AML-193 (cell line): ENCODE measurements around the gene ADPRH.
"Not testable (repeated sequence)": the region's sequence is repeated elsewhere in the genome, so short reads cannot be mapped to it uniquely, and the experiment has no call there.

ENCODE experiments used
- DNase-seq, 2 experiments: peaks; one replicate each; lab custom pipeline; 2025; lab: John Stamatoyannopoulos, UW

ADPRH gene

GRCh38 chr3:119559441-119559963 is 19.8 kb upstream of the ADPRH start, which contains the start of gene CD80:
CD80 (minus strand) TSS chr3:119559614; CDS start chr3:119557728, 1,886 bp downstream.
- peak; percentile 93 to 94 for DNase-seq

GRCh38 chr3:119560160-119560559 is 19.1 kb upstream of the ADPRH start:
- no peak for DNase-seq

- peak; percentile 80 to 87 for DNase-seq
Measured at GRCh38 chr3:119562307-119562961, 16.9 kb upstream of the ADPRH start.

GRCh38 chr3:119563334-119563733 is 16.0 kb upstream of the ADPRH start:
- DNase-seq, result not testable (repeated sequence)

- no peak for DNase-seq
Measured at GRCh38 chr3:119569156-119569555, 10.1 kb upstream of the ADPRH start.

GRCh38 chr3:119570229-119570628 is 9.1 kb upstream of the ADPRH start:
- no peak for DNase-seq

- no peak for DNase-seq
Measured at GRCh38 chr3:119571230-119571629, 8.1 kb upstream of the ADPRH start.

- DNase-seq, result no peak
Measured at GRCh38 chr3:119571688-119572087, 7.6 kb upstream of the ADPRH start.

GRCh38 chr3:119575507-119575906 is 3.8 kb upstream of the ADPRH start:
- no peak for DNase-seq

GRCh38 chr3:119580067-119580760 is 922 bp downstream of the ADPRH start:
- peak; percentile 37 to 56 for DNase-seq

GRCh38 chr3:119582178-119582577 is 2.9 kb downstream of the ADPRH start:
- no peak for DNase-seq

- DNase-seq, result no peak
Measured at GRCh38 chr3:119585208-119585607, 5.9 kb downstream of the ADPRH start.

- no peak for DNase-seq
Measured at GRCh38 chr3:119585856-119586570, 6.7 kb downstream of the ADPRH start.

GRCh38 chr3:119586733-119587172 is 7.5 kb downstream of the ADPRH start:
- DNase-seq, result no peak

- no peak for DNase-seq
Measured at GRCh38 chr3:119588112-119588511, 8.8 kb downstream of the ADPRH start.

GRCh38 chr3:119589102-119589773 is 9.9 kb downstream of the ADPRH start:
- DNase-seq, result no peak

GRCh38 chr3:119590706-119591105 is 11.4 kb downstream of the ADPRH start:
- DNase-seq, result no peak

- no peak for DNase-seq
Measured at GRCh38 chr3:119592861-119593260, 13.6 kb downstream of the ADPRH start.

- DNase-seq, result no peak
Measured at GRCh38 chr3:119594066-119594465, 14.8 kb downstream of the ADPRH start.

- DNase-seq, result not testable (repeated sequence)
Measured at GRCh38 chr3:119594929-119595328, 15.6 kb downstream of the ADPRH start.

- peak in 1 of 2 experiments; percentile 16 for DNase-seq
Measured at GRCh38 chr3:119595639-119596334, 16.5 kb downstream of the ADPRH start.
